H1 (cell line): ENCODE data around the gene VWA2. TPM values are rescaled to one million over a fixed set of nuclear protein-coding genes. Genes with fewer than 3 reads are reported as not detected.

Experiments
- CTCF ChIA-PET: fragments of 300-600 bp; sonication (Branson Sonifier 250); formaldehyde crosslinking; loops from one replicate; lab custom pipeline; 2021; ENCODE audit not compliant: partially characterized antibody; lab: Charles Lee
- POLR2A ChIA-PET: fragments of 300-600 bp; sonication (Branson Sonifier 250); formaldehyde crosslinking; loops from one replicate; lab custom pipeline; 2021; ENCODE audit warnings: inconsistent platforms; ENCODE audit not compliant: partially characterized antibody; lab: Charles Lee
- DNase-seq, 2 experiments: peaks; one replicate each; pipeline versions ENCODE4 v3.0.0 to v3.0.0-alpha.2; 2010 to 2022; ENCODE audit warnings: low spot score in 2 of 2, low read depth in 1 of 2, mixed read lengths in 1 of 2
- FAIRE-seq: peaks from 2 replicates; lab custom pipeline; 2011; peaks lifted over from hg19 to GRCh38; lab: Jason Lieb, UNC
- H2AFZ ChIP-seq: 2 replicates; pipeline ENCODE4 v1.8.1; 2012; ENCODE audit warnings: low read length, inconsistent platforms
- H2AK5ac ChIP-seq: 2 replicates; pipeline ENCODE4 v1.6.1; 2013; ENCODE audit warnings: low read depth, low read length
- H2BK120ac ChIP-seq: replicated peaks from 2 replicates; pipeline ENCODE3; 2013; ENCODE audit warnings: low read depth, low read length, inconsistent platforms
- H2BK12ac ChIP-seq: 2 replicates; pipeline ENCODE4 v1.6.1; 2013; ENCODE audit warnings: low read depth, low read length
- H2BK15ac ChIP-seq: 2 replicates; pipeline ENCODE4 v1.6.1; 2013; ENCODE audit warnings: low read length
- H2BK20ac ChIP-seq: 2 replicates; pipeline ENCODE4 v1.6.1; 2013; ENCODE audit warnings: low read length
- H2BK5ac ChIP-seq: 2 replicates; pipeline ENCODE4 v1.6.1; 2013; ENCODE audit warnings: low read depth, low read length
- H3K14ac ChIP-seq: 2 replicates; pipeline ENCODE4 v1.6.1; 2013; ENCODE audit warnings: inconsistent platforms; ENCODE audit not compliant: insufficient read length
- H3K18ac ChIP-seq: 2 replicates; pipeline ENCODE4 v1.6.1; 2013; ENCODE audit warnings: low read length; ENCODE audit errors: extremely low read depth
- H3K23ac ChIP-seq: 2 replicates; pipeline ENCODE4 v1.6.1; 2013; ENCODE audit warnings: inconsistent platforms; ENCODE audit not compliant: insufficient read length
- H3K23me2 ChIP-seq: 2 replicates; pipeline ENCODE4 v1.6.1; 2013; ENCODE audit warnings: low read depth, low read length
- H3K27ac ChIP-seq: 2 replicates; pipeline ENCODE4 v1.6.1; 2011; ENCODE audit warnings: low read depth, low read length, inconsistent platforms
- H3K27me3 ChIP-seq, 4 experiments: replicated peaks in 1 of 4; 1 replicate in 1 of 4; 2 replicates in 3 of 4; pipeline versions ENCODE4 v1.6.1 to v1.8.1; 2011 to 2013; ENCODE audit warnings: low read length in 3 of 4, mild to moderate bottlenecking in 3 of 4, inconsistent platforms in 2 of 4, mixed read lengths in 2 of 4, moderate library complexity in 1 of 4; ENCODE audit not compliant: control insufficient read depth in 3 of 4, insufficient read depth in 3 of 4; ENCODE audit errors: extremely low read depth in 1 of 4
- H3K36me3 ChIP-seq, 4 experiments: 2 replicates each; pipeline versions ENCODE4 v1.6.1 to v1.8.1; 2011 to 2013; ENCODE audit warnings: mild to moderate bottlenecking in 4 of 4, low read length in 3 of 4, moderate library complexity in 2 of 4, control low read depth in 1 of 4, inconsistent platforms in 1 of 4; ENCODE audit not compliant: insufficient read depth in 4 of 4, control insufficient read depth in 2 of 4
- H3K4ac ChIP-seq: replicated peaks from 2 replicates; pipeline ENCODE3; 2013; ENCODE audit warnings: low read length, low read depth, mixed read lengths, inconsistent platforms; ENCODE audit not compliant: insufficient read length
- H3K4me1 ChIP-seq, 4 experiments: replicated peaks in 1 of 4; 1 replicate in 1 of 4; 2 replicates in 3 of 4; pipeline versions ENCODE4 v1.6.1 to v1.8.1; 2011 to 2013; ENCODE audit warnings: low read length in 3 of 4, inconsistent platforms in 2 of 4, mixed read lengths in 1 of 4; ENCODE audit not compliant: insufficient read depth in 4 of 4, control insufficient read depth in 3 of 4
- H3K4me2 ChIP-seq, 2 experiments: 2 replicates each; pipeline versions ENCODE4 v1.6.1 to v1.8.1; 2011 to 2013; ENCODE audit warnings: low read depth in 2 of 2, low read length in 2 of 2, control low read depth in 1 of 2, inconsistent platforms in 1 of 2, mild to moderate bottlenecking in 1 of 2; ENCODE audit not compliant: insufficient read depth in 1 of 2
- H3K4me3 ChIP-seq, 4 experiments: fragments of 200-600, 300-600 bp in 1 of 4; sonication (generic), shearing (Covaris generic), sonication (Bioruptor Twin) in 1 of 4; 2 replicates each; pipeline versions ENCODE4 v1.5.1 to v1.8.1; 2011 to 2016; ENCODE audit warnings: low read length in 4 of 4, low read depth in 3 of 4, control low read depth in 2 of 4, inconsistent platforms in 2 of 4, mild to moderate bottlenecking in 2 of 4, mixed read lengths in 1 of 4, moderate library complexity in 1 of 4; ENCODE audit not compliant: insufficient read depth in 2 of 4; ENCODE audit errors: extremely low read depth in 1 of 4
- H3K56ac ChIP-seq: replicated peaks from 2 replicates; pipeline ENCODE3; 2013; ENCODE audit warnings: low read depth, mild to moderate bottlenecking, mixed read lengths, low read length, inconsistent platforms; ENCODE audit not compliant: insufficient read length
- H3K79me1 ChIP-seq: 2 replicates; pipeline ENCODE4 v1.6.1; 2013; ENCODE audit warnings: low read depth, low read length, control low read depth
- H3K79me2 ChIP-seq, 2 experiments: 2 replicates each; pipeline versions ENCODE4 v1.6.1 to v1.8.1; 2012 to 2013; ENCODE audit warnings: low read length in 2 of 2, mild to moderate bottlenecking in 2 of 2, inconsistent platforms in 1 of 2; ENCODE audit not compliant: insufficient read depth in 2 of 2, control insufficient read depth in 1 of 2
- H3K9ac ChIP-seq, 4 experiments: replicated peaks in 1 of 4; 1 replicate in 1 of 4; 2 replicates in 3 of 4; pipeline versions ENCODE4 v1.6.1 to v1.8.1; 2011 to 2013; ENCODE audit warnings: low read depth in 3 of 4, low read length in 3 of 4, control low read depth in 2 of 4, mild to moderate bottlenecking in 2 of 4, moderate library complexity in 2 of 4, inconsistent platforms in 1 of 4; ENCODE audit errors: extremely low read depth in 1 of 4
- H3K9me3 ChIP-seq, 2 experiments: 2 replicates each; pipeline versions ENCODE4 v1.6.1 to v1.8.1; 2012 to 2013; ENCODE audit warnings: mild to moderate bottlenecking in 2 of 2, moderate library complexity in 2 of 2, control low read depth in 1 of 2, inconsistent platforms in 1 of 2, low read depth in 1 of 2, low read length in 1 of 2, mixed read lengths in 1 of 2; ENCODE audit not compliant: insufficient read depth in 2 of 2
- H4K20me1 ChIP-seq, 2 experiments: replicated peaks in 1 of 2; 2 replicates each; pipeline versions ENCODE3 to v1.8.1; 2011 to 2013; ENCODE audit warnings: inconsistent platforms in 2 of 2, low read length in 2 of 2, mild to moderate bottlenecking in 1 of 2; ENCODE audit not compliant: insufficient read depth in 2 of 2, control insufficient read depth in 1 of 2
- H4K5ac ChIP-seq: 2 replicates; pipeline ENCODE4 v1.6.1; 2013; ENCODE audit warnings: low read length, low read depth, mixed read lengths, inconsistent platforms; ENCODE audit not compliant: insufficient read length
- H4K8ac ChIP-seq: 2 replicates; pipeline ENCODE4 v1.8.0; 2013; ENCODE audit warnings: mild to moderate bottlenecking, moderate library complexity, low read length, inconsistent platforms; ENCODE audit not compliant: insufficient read depth; ENCODE audit errors: extremely low read depth
- H4K91ac ChIP-seq: replicated peaks from 2 replicates; pipeline ENCODE3; 2013; ENCODE audit warnings: low read length, mixed read lengths, inconsistent platforms; ENCODE audit not compliant: insufficient read length
- BRCA1 ChIP-seq: IDR thresholded peaks from 2 replicates; pipeline ENCODE4 v1.6.1; 2012; ENCODE audit warnings: low read depth, low read length, improper control_type of control experiment
- CHD2 ChIP-seq: IDR thresholded peaks from 2 replicates; pipeline ENCODE4 v1.6.1; 2012; ENCODE audit warnings: low read length, improper control_type of control experiment
- EGR1 ChIP-seq: IDR thresholded peaks from 2 replicates; pipeline ENCODE4 v1.6.1; 2011; ENCODE audit warnings: low read depth, low read length, borderline replicate concordance
- EZH2 ChIP-seq: fragments of 200-600 bp; sonication (generic); IDR thresholded peaks from 2 replicates; pipeline ENCODE4 v1.7.1; 2012; ENCODE audit warnings: low read depth, mild to moderate bottlenecking, moderate library complexity, low read length, inconsistent platforms; ENCODE audit not compliant: severe bottlenecking
- GTF2F1 ChIP-seq: IDR thresholded peaks from 2 replicates; pipeline ENCODE4 v1.6.1; 2012; ENCODE audit warnings: low read depth, low read length, improper control_type of control experiment, borderline replicate concordance
- HDAC2 ChIP-seq, 2 experiments: fragments of 300-600 bp in 1 of 2; sonication (generic) in 1 of 2; IDR thresholded peaks; 2 replicates each; pipeline ENCODE4 v1.6.1; 2011 to 2012; ENCODE audit warnings: low read depth in 2 of 2, low read length in 2 of 2, mild to moderate bottlenecking in 2 of 2, moderate library complexity in 2 of 2, borderline replicate concordance in 1 of 2, inconsistent platforms in 1 of 2
- JUND ChIP-seq: IDR thresholded peaks from 2 replicates; pipeline ENCODE4 v1.6.1; 2011; ENCODE audit warnings: mild to moderate bottlenecking, improper control_type of control experiment, low read length
- MAFK ChIP-seq: IDR thresholded peaks from 2 replicates; pipeline ENCODE4 v1.6.1; 2012; ENCODE audit warnings: low read depth, mild to moderate bottlenecking, improper control_type of control experiment, low read length
- PHF8 ChIP-seq: fragments of 200-600 bp; sonication (generic); conservative IDR thresholded peaks from 2 replicates; pipeline ENCODE4 v1.7.1; 2012; ENCODE audit warnings: low read depth, mild to moderate bottlenecking, inconsistent platforms, low read length, moderate library complexity
- RNF2 ChIP-seq: fragments of 200-900, 300-1000 bp; sonication (generic); IDR thresholded peaks from 2 replicates; pipeline ENCODE4 v1.7.1; 2016; ENCODE audit warnings: borderline replicate concordance, low read depth, mild to moderate bottlenecking, antibody characterized with exemption, low read length; ENCODE audit not compliant: poor library complexity, severe bottlenecking; ENCODE audit errors: missing control alignments
- SIX5 ChIP-seq: IDR thresholded peaks from 2 replicates; pipeline ENCODE4 v1.6.1; 2011; ENCODE audit warnings: mild to moderate bottlenecking, low read depth, low read length
- SRF ChIP-seq: IDR thresholded peaks from 2 replicates; pipeline ENCODE4 v1.6.1; 2011; ENCODE audit warnings: mild to moderate bottlenecking, low read depth, low read length, moderate library complexity
- TBP ChIP-seq: IDR thresholded peaks from 2 replicates; pipeline ENCODE4 v1.6.1; 2011; ENCODE audit warnings: low read depth, low read length, improper control_type of control experiment
- WGBS, 2 experiments: shearing (Covaris generic) in 1 of 2; methylation state at CpG; one replicate each; pipeline versions ENCODE4 v1.1.6 to v1.1.7; 2013 to 2015; ENCODE audit warnings: low lambda C conversion rate in 2 of 2, mixed read lengths in 2 of 2, inconsistent platforms in 1 of 2, low coverage in 1 of 2, missing lambda C conversion rate in 1 of 2; ENCODE audit not compliant: insufficient replicate concordance in 2 of 2, insufficient coverage in 1 of 2, insufficient read length in 1 of 2; ENCODE audit errors: extremely low coverage in 1 of 2, missing lambda C conversion rate in 1 of 2; 5-methylcytosine and 5-hydroxymethylcytosine counted together
- polyA plus RNA-seq, 7 experiments: library from polyadenylated mRNA; depleted of rRNA in 3 of 7; stranded (reverse) in 5 of 7; unstranded in 2 of 7; fragments of >200 nt in 5 of 7; fragments of 200-250 nt in 2 of 7; gene quantifications; 1 replicate in 5 of 7; 2 replicates in 1 of 7; 4 replicates in 1 of 7; pipeline versions ENCODE4 v1.2.1 to v1.2.3, GENCODE V29; 2011 to 2013; ENCODE audit warnings: missing spikeins in 2 of 7, mixed read lengths in 2 of 7
- total RNA-seq: library from RNA; stranded (reverse); fragmentation: NEBNext Ultra II Directional; extraction: Animal tissue kit (Norgen Biotek cat#: 25700); gene quantifications from 2 replicates; pipeline ENCODE4 v1.2.1, GENCODE V29; 2021

The VWA2 gene
- total and polyA plus RNA-seq, 2 of the 8 experiments (the other 6 are each of a cell fraction or from before 2014, with no cell fraction given): 2.8 to 2.9 TPM

GRCh38 chr10:114228156-114228555, 10.9 kb upstream of the VWA2 start:
- Histone ChIP-seq H3K14ac (no peak overlapping the region), H4K91ac (no peak overlapping the region), H3K23ac (no peak overlapping the region), H3K9ac (no peak overlapping the region), H2BK20ac (no peak overlapping the region), H3K4me1 (no peaks in the 10 kb centered on the region), H4K20me1 (no peaks in the 10 kb centered on the region), H3K27me3 (no peaks in the 10 kb centered on the region), H2BK15ac (no peak overlapping the region), H4K8ac (no peak overlapping the region), H3K79me1 (no peaks in the 10 kb centered on the region), H3K4ac (no peak overlapping the region), H2AFZ (no peak overlapping the region), H2AK5ac (no peak overlapping the region), H3K18ac (no peak overlapping the region), H4K5ac (no peak overlapping the region), H3K27ac (no peak overlapping the region), H3K4me3 (no peak overlapping the region), H3K56ac (no peak overlapping the region), H3K36me3 (no peaks in the 10 kb centered on the region), H3K79me2 (no peaks in the 10 kb centered on the region), H3K23me2 (no peaks in the 10 kb centered on the region), H3K9me3 (no peaks in the 10 kb centered on the region), H2BK5ac (no peak overlapping the region), H2BK12ac (no peak overlapping the region), H3K4me2 (no peak overlapping the region), H2BK120ac (no peak overlapping the region)
- POLR2A ChIA-PET: no interaction called here
- TF ChIP-seq BRCA1 (no peak), EGR1 (no peak), GTF2F1 (no peak), JUND (no peak), PHF8 (no peak), SIX5 (no peak), TBP (no peak), RNF2 (no peak), MAFK (no peak), CHD2 (no peak), SRF (no peak), EZH2 (no peak), HDAC2 (IDR thresholded peaks at IDR 0.05; ENCODE audit: borderline replicate concordance in 1 of 2, low read depth in 2 of 2, low read length in 2 of 2) (no peak)
- FAIRE-seq (no peak), DNase-seq (no peak)
- WGBS, 2 experiments: 91% methylated on average over 3 of the region's 3 CpGs; no CpG with 5 or more reads in 1 of the 2 experiments
- CTCF ChIA-PET: no interaction called here
